ENCODE data around the gene OLIG2. TPM values are rescaled to one million over a fixed set of nuclear protein-coding genes. Genes with fewer than 3 reads are reported as not detected.

The OLIG2 gene
- 0.44 TPM for polyA plus RNA-seq (2013, experiment 1 of 2)
- 0.38 TPM for polyA plus RNA-seq (2013, experiment 2 of 2)

DNA sequence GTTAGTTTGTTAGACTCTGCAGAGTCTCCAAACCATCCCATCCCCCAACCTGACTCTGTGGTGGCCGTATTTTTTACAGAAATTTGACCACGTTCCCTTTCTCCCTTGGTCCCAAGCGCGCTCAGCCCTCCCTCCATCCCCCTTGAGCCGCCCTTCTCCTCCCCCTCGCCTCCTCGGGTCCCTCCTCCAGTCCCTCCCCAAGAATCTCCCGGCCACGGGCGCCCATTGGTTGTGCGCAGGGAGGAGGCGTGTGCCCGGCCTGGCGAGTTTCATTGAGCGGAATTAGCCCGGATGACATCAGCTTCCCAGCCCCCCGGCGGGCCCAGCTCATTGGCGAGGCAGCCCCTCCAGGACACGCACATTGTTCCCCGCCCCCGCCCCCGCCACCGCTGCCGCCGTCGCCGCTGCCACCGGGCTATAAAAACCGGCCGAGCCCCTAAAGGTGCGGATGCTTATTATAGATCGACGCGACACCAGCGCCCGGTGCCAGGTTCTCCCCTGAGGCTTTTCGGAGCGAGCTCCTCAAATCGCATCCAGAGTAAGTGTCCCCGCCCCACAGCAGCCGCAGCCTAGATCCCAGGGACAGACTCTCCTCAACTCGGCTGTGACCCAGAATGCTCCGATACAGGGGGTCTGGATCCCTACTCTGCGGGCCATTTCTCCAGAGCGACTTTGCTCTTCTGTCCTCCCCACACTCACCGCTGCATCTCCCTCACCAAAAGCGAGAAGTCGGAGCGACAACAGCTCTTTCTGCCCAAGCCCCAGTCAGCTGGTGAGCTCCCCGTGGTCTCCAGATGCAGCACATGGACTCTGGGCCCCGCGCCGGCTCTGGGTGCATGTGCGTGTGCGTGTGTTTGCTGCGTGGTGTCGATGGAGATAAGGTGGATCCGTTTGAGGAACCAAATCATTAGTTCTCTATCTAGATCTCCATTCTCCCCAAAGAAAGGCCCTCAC lies at the start of gene OLIG2:
Gene OLIG2 (plus strand): TSS at position 447 of the 954 bp plus-strand sequence. CDS start 928 bp downstream, outside the sequence.
- WGBS, result 2% methylated on average over 54 of the region's 59 CpGs
- Histone ChIP-seq H2BK5ac (ENCODE audit: low read depth, low read length, poor library complexity, severe bottlenecking) (no peak within 1 kb of the TSS), H2BK120ac (ENCODE audit: low read depth, low read length) (no peak within 1 kb of the TSS), H3K9me3 (ENCODE audit: control insufficient read depth, low read length) (peaks cover 8% of the 10 kb centered on the region), H3K9ac (ENCODE audit: low read length) (no peak within 1 kb of the TSS), H3K4me2 (ENCODE audit: low read length, poor library complexity, severe bottlenecking) (peak within 1 kb of the TSS; percentile 62), H3K27ac (ENCODE audit: low read length, poor library complexity, severe bottlenecking) (no peak within 1 kb of the TSS), H4K8ac (ENCODE audit: low read length) (no peak within 1 kb of the TSS), H3K27me3 (ENCODE audit: control insufficient read depth in 1 of 2, insufficient read depth in 1 of 2, low read length in 2 of 2) (peaks cover 92 to 99% of the 10 kb centered on the region in 2 experiments), H3K4ac (ENCODE audit: low read depth in 1 of 2, low read length in 2 of 2) (no peak within 1 kb of the TSS), H4K91ac (ENCODE audit: low read length) (no peak within 1 kb of the TSS), H3K36me3 (ENCODE audit: control insufficient read depth in 1 of 2, insufficient read depth in 2 of 2, low read depth in 1 of 2, low read length in 2 of 2) (no peaks in the 10 kb centered on the region), H3K18ac (ENCODE audit: low read depth in 1 of 2, low read length in 2 of 2) (peak within 1 kb of the TSS in 1 of 2 experiments; percentile 21), H3K4me1 (ENCODE audit: control insufficient read depth, insufficient read depth, low read depth, low read length) (peaks cover 13% of the 10 kb centered on the region), H3K79me1 (replicated peaks; ENCODE audit: low read length, poor library complexity, severe bottlenecking) (no peaks in the 10 kb centered on the region), H2AFZ (ENCODE audit: low read depth, low read length) (peak within 1 kb of the TSS; percentile 36), H2BK15ac (ENCODE audit: low read depth, poor library complexity, severe bottlenecking) (no peak within 1 kb of the TSS), H2BK12ac (ENCODE audit: low read length in 2 of 2) (no peak within 1 kb of the TSS), H3K14ac (ENCODE audit: low read length in 2 of 2) (no peak within 1 kb of the TSS), H2AK5ac (ENCODE audit: low read length, severe bottlenecking) (no peak within 1 kb of the TSS), H3K4me3 (ENCODE audit: insufficient read depth in 1 of 2, low read depth in 1 of 2, low read length in 2 of 2) (peak within 1 kb of the TSS in 1 of 2 experiments; percentile 30), H3K23ac (ENCODE audit: low read length in 2 of 2) (peak within 1 kb of the TSS in 1 of 2 experiments; percentile 90)
- peak; percentile 84 for DNase-seq

DNA sequence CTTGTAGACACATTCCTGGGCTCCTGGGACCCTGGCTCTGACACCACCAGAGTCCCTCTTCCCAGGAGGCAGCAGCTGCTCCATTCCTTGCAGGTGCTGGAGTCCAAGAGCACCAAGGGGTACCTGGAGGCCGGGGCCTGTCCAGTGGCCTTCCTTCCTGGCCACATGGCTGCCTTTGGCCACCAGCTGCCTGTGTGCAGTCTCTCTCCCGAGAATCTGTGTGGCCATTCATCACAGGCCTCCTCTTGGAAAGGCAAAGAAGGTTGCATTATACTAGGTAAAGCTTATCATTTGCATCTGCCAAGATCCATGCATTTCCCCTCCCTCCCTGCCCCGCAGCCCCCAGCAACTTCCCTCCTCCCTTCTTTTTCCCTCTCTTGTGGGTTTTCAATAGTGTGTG lies 48.9 kb upstream of the OLIG2 start:
- no peak overlapping the region for H2BK120ac ChIP-seq (ENCODE audit: low read depth, low read length)
- WGBS, result 75% methylated on average over 2 of the region's 3 CpGs

DNA sequence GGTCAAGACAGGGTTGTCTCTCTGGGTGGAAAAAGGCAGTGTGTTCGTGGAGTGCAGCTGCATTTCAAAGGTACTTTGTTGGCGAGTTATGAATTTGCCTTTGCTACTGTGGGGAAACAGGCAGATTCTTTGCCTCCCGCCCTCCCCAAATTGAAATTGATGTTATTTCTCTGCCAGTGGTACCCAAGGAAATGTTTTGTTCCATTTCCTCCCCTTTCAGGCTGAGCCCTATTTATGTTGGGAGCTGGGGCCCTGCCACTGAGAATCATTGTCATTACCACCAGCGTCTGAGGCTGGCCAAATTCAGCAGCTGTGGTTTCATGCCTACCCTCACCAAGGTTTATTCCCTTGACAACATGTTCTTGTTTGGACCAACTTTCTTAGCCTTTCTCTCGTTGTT lies 48.5 kb upstream of the OLIG2 start:
- Histone ChIP-seq H3K4ac (ENCODE audit: low read depth in 1 of 2, low read length in 2 of 2) (no peak overlapping the region), H4K91ac (ENCODE audit: low read length) (no peak overlapping the region), H3K9me3 (ENCODE audit: control insufficient read depth, low read length) (no peaks in the 10 kb centered on the region), H3K14ac (ENCODE audit: low read length in 2 of 2) (no peak overlapping the region), H2BK15ac (ENCODE audit: low read depth, poor library complexity, severe bottlenecking) (no peak overlapping the region), H2AK5ac (ENCODE audit: low read length, severe bottlenecking) (no peak overlapping the region), H3K4me2 (ENCODE audit: low read length, poor library complexity, severe bottlenecking) (no peak overlapping the region), H3K36me3 (ENCODE audit: control insufficient read depth in 1 of 2, insufficient read depth in 2 of 2, low read depth in 1 of 2, low read length in 2 of 2) (no peaks in the 10 kb centered on the region), H3K27me3 (ENCODE audit: control insufficient read depth in 1 of 2, insufficient read depth in 1 of 2, low read length in 2 of 2) (peaks cover 11 to 73% of the 10 kb centered on the region in 2 experiments), H3K9ac (ENCODE audit: low read length) (no peak overlapping the region), H3K4me1 (ENCODE audit: control insufficient read depth, insufficient read depth, low read depth, low read length) (peaks cover 1% of the 10 kb centered on the region), H4K8ac (ENCODE audit: low read length) (no peak overlapping the region), H2BK12ac (ENCODE audit: low read length in 2 of 2) (no peak overlapping the region), H2BK5ac (ENCODE audit: low read depth, low read length, poor library complexity, severe bottlenecking) (no peak overlapping the region), H3K27ac (ENCODE audit: low read length, poor library complexity, severe bottlenecking) (no peak overlapping the region), H3K79me1 (replicated peaks; ENCODE audit: low read length, poor library complexity, severe bottlenecking) (no peaks in the 10 kb centered on the region), H3K4me3 (ENCODE audit: insufficient read depth in 1 of 2, low read depth in 1 of 2, low read length in 2 of 2) (no peak overlapping the region), H2BK120ac (ENCODE audit: low read depth, low read length) (no peak overlapping the region), H2AFZ (ENCODE audit: low read depth, low read length) (no peak overlapping the region), H3K23ac (ENCODE audit: low read length in 2 of 2) (no peak overlapping the region), H3K18ac (ENCODE audit: low read depth in 1 of 2, low read length in 2 of 2) (no peak overlapping the region)
- DNase-seq, result no peak
- WGBS, result 75% methylated on average over 5 of the region's 5 CpGs

More for the DNA sequence above, 48.9 kb upstream of the OLIG2 start:
- Histone ChIP-seq H3K27ac (ENCODE audit: low read length, poor library complexity, severe bottlenecking) (no peak overlapping the region), H2BK15ac (ENCODE audit: low read depth, poor library complexity, severe bottlenecking) (no peak overlapping the region), H3K4ac (ENCODE audit: low read depth in 1 of 2, low read length in 2 of 2) (no peak overlapping the region), H3K36me3 (ENCODE audit: control insufficient read depth in 1 of 2, insufficient read depth in 2 of 2, low read depth in 1 of 2, low read length in 2 of 2) (no peaks in the 10 kb centered on the region), H2AFZ (ENCODE audit: low read depth, low read length) (no peak overlapping the region), H2AK5ac (ENCODE audit: low read length, severe bottlenecking) (no peak overlapping the region), H3K9ac (ENCODE audit: low read length) (no peak overlapping the region), H3K9me3 (ENCODE audit: control insufficient read depth, low read length) (no peaks in the 10 kb centered on the region), H3K18ac (ENCODE audit: low read depth in 1 of 2, low read length in 2 of 2) (no peak overlapping the region), H2BK5ac (ENCODE audit: low read depth, low read length, poor library complexity, severe bottlenecking) (no peak overlapping the region), H2BK12ac (ENCODE audit: low read length in 2 of 2) (no peak overlapping the region), H4K91ac (ENCODE audit: low read length) (no peak overlapping the region), H3K4me1 (ENCODE audit: control insufficient read depth, insufficient read depth, low read depth, low read length) (peaks cover 1% of the 10 kb centered on the region), H3K23ac (ENCODE audit: low read length in 2 of 2) (no peak overlapping the region), H3K4me3 (ENCODE audit: insufficient read depth in 1 of 2, low read depth in 1 of 2, low read length in 2 of 2) (no peak overlapping the region), H3K27me3 (ENCODE audit: control insufficient read depth in 1 of 2, insufficient read depth in 1 of 2, low read length in 2 of 2) (peaks cover 11 to 70% of the 10 kb centered on the region in 2 experiments), H4K8ac (ENCODE audit: low read length) (no peak overlapping the region), H3K79me1 (replicated peaks; ENCODE audit: low read length, poor library complexity, severe bottlenecking) (no peaks in the 10 kb centered on the region), H3K4me2 (ENCODE audit: low read length, poor library complexity, severe bottlenecking) (no peak overlapping the region), H3K14ac (ENCODE audit: low read length in 2 of 2) (peak overlapping the region in 1 of 2 experiments; percentile 26)
- DNase-seq, result no peak

Data from mesenchymal stem cell (in vitro differentiated cells and primary cell).